Endodermal cell (in vitro differentiated cells): ENCODE results near the gene UVRAG. TPM values are rescaled to one million over a fixed set of nuclear protein-coding genes. Genes with fewer than 3 reads are reported as not detected.

Experiments used
- DNase-seq: peaks from one replicate; pipeline ENCODE4 v3.0.0-alpha.2; 2017
- H3K27ac ChIP-seq: 2 replicates; pipeline ENCODE4 v1.5.1; 2013; ENCODE audit warnings: mild to moderate bottlenecking, low read depth, low read length, moderate library complexity
- H3K27me3 ChIP-seq: 2 replicates; pipeline ENCODE4 v1.6.1; 2013; ENCODE audit warnings: mild to moderate bottlenecking, low read length, moderate library complexity; ENCODE audit not compliant: insufficient read depth, control insufficient read depth, poor library complexity, severe bottlenecking
- H3K36me3 ChIP-seq: 2 replicates; pipeline ENCODE4 v1.7.0; 2013; ENCODE audit warnings: mild to moderate bottlenecking, low read length, moderate library complexity; ENCODE audit not compliant: control insufficient read depth, insufficient read depth
- H3K4me1 ChIP-seq: one replicate; pipeline ENCODE4 v1.7.0; 2013; ENCODE audit warnings: low read length; ENCODE audit not compliant: control insufficient read depth, insufficient read depth
- H3K4me3 ChIP-seq: 2 replicates; pipeline ENCODE4 v1.5.1; 2013; ENCODE audit warnings: mild to moderate bottlenecking, low read length, moderate library complexity
- H3K9ac ChIP-seq: 2 replicates; pipeline ENCODE4 v1.6.1; 2013; ENCODE audit warnings: mild to moderate bottlenecking, low read length, moderate library complexity; ENCODE audit not compliant: poor library complexity, severe bottlenecking; ENCODE audit errors: extremely low read depth
- H3K9me3 ChIP-seq: 2 replicates; pipeline ENCODE4 v1.6.1; 2013; ENCODE audit warnings: mild to moderate bottlenecking, low read length, moderate library complexity; ENCODE audit not compliant: control insufficient read depth
- H3K27ac Mint-ChIP-seq: 2 replicates; pipeline ENCODE4 v1.8.0; 2020; ENCODE audit warnings: mixed read lengths
- H3K27me3 Mint-ChIP-seq: 2 replicates; pipeline ENCODE4 v1.8.0; 2021; ENCODE audit warnings: mild to moderate bottlenecking, mixed read lengths; ENCODE audit not compliant: insufficient read depth
- H3K36me3 Mint-ChIP-seq: 2 replicates; pipeline ENCODE4 v1.8.0; 2020; ENCODE audit warnings: low read depth, mixed read lengths
- H3K4me1 Mint-ChIP-seq: 2 replicates; pipeline ENCODE4 v1.8.0; 2020; ENCODE audit warnings: mixed read lengths
- H3K4me3 Mint-ChIP-seq: 2 replicates; pipeline ENCODE4 v1.8.0; 2020; ENCODE audit warnings: mild to moderate bottlenecking, moderate library complexity, mixed read lengths
- H3K9me3 Mint-ChIP-seq: 2 replicates; pipeline ENCODE4 v1.8.0; 2020; ENCODE audit warnings: mild to moderate bottlenecking, mixed read lengths
- CTCF ChIP-seq: fragments of 200-600 bp; sonication (generic); conservative IDR thresholded peaks from 2 replicates; pipeline ENCODE4 v1.5.0; 2021; ENCODE audit warnings: antibody characterized with exemption, mild to moderate bottlenecking
- WGBS, 2 experiments: methylation state at CpG; one replicate each; pipeline versions ENCODE4 v1.1.5 to v1.1.7; 2013; ENCODE audit warnings: missing lambda C conversion rate in 2 of 2, mixed read lengths in 1 of 2; ENCODE audit not compliant: insufficient coverage in 1 of 2, insufficient read length in 1 of 2; 5-methylcytosine and 5-hydroxymethylcytosine counted together
- total RNA-seq, 2 donors: library from RNA; stranded (reverse); fragmentation: NEBNext Ultra II Directional in 1 of 2; extraction: Animal tissue kit (Norgen Biotek cat#: 25700) in 1 of 2; gene quantifications; 2 replicates in 1 of 2; 3 replicates in 1 of 2; pipeline ENCODE4 v1.2.1, GENCODE V29; 2021

The UVRAG gene
- total RNA-seq, 2 donors from 2014 or later = 19.7 to 34.9 TPM

- DNase-seq = no peak
- H3K27ac Mint-ChIP-seq = no peak overlapping the region
- Histone ChIP-seq H3K9me3 (peaks cover 22% of the 10 kb centered on the region), H3K9ac (no peak overlapping the region), H3K27ac (no peak overlapping the region), H3K4me3 (no peak overlapping the region), H3K36me3 (peaks cover 17% of the 10 kb centered on the region), H3K27me3 (no peaks in the 10 kb centered on the region), H3K4me1 (no peaks in the 10 kb centered on the region)
- H3K27me3 Mint-ChIP-seq = no peaks in the 10 kb centered on the region
- no peak overlapping the region for H3K4me3 Mint-ChIP-seq
- H3K4me1 Mint-ChIP-seq = no peaks in the 10 kb centered on the region
- peaks cover 52% of the 10 kb centered on the region for H3K36me3 Mint-ChIP-seq
- WGBS, 2 experiments = no CpG with 5 or more reads among the region's 1 CpG
- H3K9me3 Mint-ChIP-seq = peaks cover 21% of the 10 kb centered on the region
- no peak for TF ChIP-seq CTCF
These were observed 181.8 kb downstream of the UVRAG start for GRCh38 chr11:75996523-75997442.

GRCh38 chr11:76004400-76004799, 189.4 kb downstream of the UVRAG start:
- H3K4me3 ChIP-seq = no peak overlapping the region
- no peak for DNase-seq
- peaks cover 74% of the 10 kb centered on the region for H3K36me3 Mint-ChIP-seq
- no peak for TF ChIP-seq CTCF
- no peaks in the 10 kb centered on the region for H3K27me3 ChIP-seq
- H3K27me3 Mint-ChIP-seq = no peaks in the 10 kb centered on the region
- H3K4me1 Mint-ChIP-seq = no peaks in the 10 kb centered on the region
- peaks cover 53% of the 10 kb centered on the region for H3K36me3 ChIP-seq
- no peak overlapping the region for H3K27ac Mint-ChIP-seq
- H3K9me3 Mint-ChIP-seq = peaks cover 19% of the 10 kb centered on the region
- no peak overlapping the region for H3K9ac ChIP-seq
- no peak overlapping the region for H3K4me3 Mint-ChIP-seq
- peaks cover 23% of the 10 kb centered on the region for H3K9me3 ChIP-seq
- H3K4me1 ChIP-seq = no peaks in the 10 kb centered on the region
- no peak overlapping the region for H3K27ac ChIP-seq
- WGBS, 2 experiments = 92 to 96% methylated on average over 3 of the region's 3 CpGs

- Histone ChIP-seq H3K27ac (no peak overlapping the region), H3K27me3 (no peaks in the 10 kb centered on the region), H3K9me3 (peaks cover 12% of the 10 kb centered on the region), H3K9ac (no peak overlapping the region), H3K36me3 (peaks cover 60% of the 10 kb centered on the region), H3K4me1 (no peaks in the 10 kb centered on the region), H3K4me3 (no peak overlapping the region)
- no peak for TF ChIP-seq CTCF
- Mint-ChIP-seq H3K4me3 (no peak overlapping the region), H3K36me3 (peaks cover 75% of the 10 kb centered on the region), H3K27ac (no peak overlapping the region), H3K9me3 (peaks cover 10% of the 10 kb centered on the region), H3K27me3 (no peaks in the 10 kb centered on the region), H3K4me1 (no peaks in the 10 kb centered on the region)
- 97% methylated on average over 3 of the region's 3 CpGs; no CpG with 5 or more reads in 1 of the 2 experiments for WGBS, 2 experiments
- DNase-seq = no peak
These were observed 190.7 kb downstream of the UVRAG start for GRCh38 chr11:76005756-76006155.
